ENCODE results near the gene TBC1D5.

DNA sequence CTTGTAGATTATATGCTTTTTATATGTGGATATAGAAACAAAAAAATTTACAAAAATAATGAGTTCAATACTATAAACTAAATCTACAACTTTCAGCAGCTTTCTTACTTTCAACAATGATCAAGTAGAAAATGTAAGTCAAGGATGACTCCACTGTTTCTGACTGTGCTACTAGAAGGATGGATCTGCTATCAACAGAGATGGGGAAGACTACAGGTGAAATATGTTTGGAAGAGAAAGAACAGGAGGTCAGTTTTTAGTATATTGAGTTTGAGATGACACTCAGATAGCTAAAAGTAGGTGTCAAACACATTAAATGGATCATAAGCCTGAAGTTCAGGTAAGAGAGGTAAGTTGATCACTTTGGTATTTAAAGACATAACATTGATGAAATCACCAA lies 107.5 kb downstream of the TBC1D5 start:
- TF ChIP-seq CTCF (conservative IDR thresholded peaks at IDR 0.05) (no peak), ZFX (IDR thresholded peaks at IDR 0.05) (no peak)
